ENCODE data around the gene ADAMTS6.
"Not testable (repeated sequence)": the region's sequence is repeated elsewhere in the genome, so short reads cannot be mapped to it uniquely, and the experiment has no call there.

The ADAMTS6 gene

GRCh38 chr5:65481635-65482295 is at the start of gene ADAMTS6:
Gene ADAMTS6 (minus strand): TSS chr5:65481920. CDS start chr5:65473673, 8,247 bp downstream.
- peak; percentile 99 for DNase-seq (ENCODE audit: low read depth)

- no peak for DNase-seq (ENCODE audit: low read depth)
Observed at GRCh38 chr5:65530904-65531303, 49.2 kb upstream of the ADAMTS6 start.

- DNase-seq (ENCODE audit: low read depth): no peak
Observed at GRCh38 chr5:65525726-65526125, 44.0 kb upstream of the ADAMTS6 start.

GRCh38 chr5:65512170-65512937 is 30.6 kb upstream of the ADAMTS6 start:
- DNase-seq (ENCODE audit: low read depth): peak; percentile 40

GRCh38 chr5:65508978-65509377 is 27.3 kb upstream of the ADAMTS6 start:
- DNase-seq (ENCODE audit: low read depth): peak; percentile 50

- peak; percentile 70 for DNase-seq (ENCODE audit: low read depth)
Observed at GRCh38 chr5:65506961-65507360, 25.2 kb upstream of the ADAMTS6 start.

- DNase-seq (ENCODE audit: low read depth): no peak
Observed at GRCh38 chr5:65489119-65489518, 7.4 kb upstream of the ADAMTS6 start.

- DNase-seq (ENCODE audit: low read depth): not testable (repeated sequence)
Observed at GRCh38 chr5:65488038-65488687, 6.4 kb upstream of the ADAMTS6 start.

- not testable (repeated sequence) for DNase-seq (ENCODE audit: low read depth)
Observed at GRCh38 chr5:65486803-65487202, 5.1 kb upstream of the ADAMTS6 start.

- DNase-seq (ENCODE audit: low read depth): no peak
Observed at GRCh38 chr5:65485405-65485804, 3.7 kb upstream of the ADAMTS6 start.

- DNase-seq (ENCODE audit: low read depth): peak; percentile 86
Observed at GRCh38 chr5:65483546-65484346, 2.0 kb upstream of the ADAMTS6 start.

- DNase-seq (ENCODE audit: low read depth): peak; percentile 81
Observed at GRCh38 chr5:65482736-65483545, 1.2 kb upstream of the ADAMTS6 start.

GRCh38 chr5:65482296-65482735 is 596 bp upstream of the ADAMTS6 start:
- peak; percentile 71 for DNase-seq (ENCODE audit: low read depth)

- peak; percentile 35 for DNase-seq (ENCODE audit: low read depth)
Observed at GRCh38 chr5:65481171-65481581, 544 bp downstream of the ADAMTS6 start.

- peak; percentile 96 for DNase-seq (ENCODE audit: low read depth)
Observed at GRCh38 chr5:65480306-65480865, 1.3 kb downstream of the ADAMTS6 start.

GRCh38 chr5:65479527-65479926 is 2.2 kb downstream of the ADAMTS6 start:
- peak; percentile 6 for DNase-seq (ENCODE audit: low read depth)

GRCh38 chr5:65478336-65478735 is 3.4 kb downstream of the ADAMTS6 start:
- peak; percentile 44 for DNase-seq (ENCODE audit: low read depth)

GRCh38 chr5:65475895-65476294 is 5.8 kb downstream of the ADAMTS6 start:
- peak; percentile 10 for DNase-seq (ENCODE audit: low read depth)

GRCh38 chr5:65475336-65475735 is 6.4 kb downstream of the ADAMTS6 start:
- peak; percentile 54 for DNase-seq (ENCODE audit: low read depth)

GRCh38 chr5:65474130-65474711 is 7.5 kb downstream of the ADAMTS6 start:
- DNase-seq (ENCODE audit: low read depth): peak; percentile 18
